ENCODE measurements around the gene ARF3. TPM values are rescaled to one million over a fixed set of nuclear protein-coding genes. Genes with fewer than 3 reads are reported as not detected.

The ARF3 gene
- total and polyA plus RNA-seq, 9 of the 15 experiments (the other 6 are each of a cell fraction or from before 2014, with no cell fraction given) = 5.9 to 170 (median 64.4) TPM

GRCh38 chr12:48927261-48927660, 30.0 kb downstream of the ARF3 start (continued):
- TF ChIP-seq, protein P1, sequence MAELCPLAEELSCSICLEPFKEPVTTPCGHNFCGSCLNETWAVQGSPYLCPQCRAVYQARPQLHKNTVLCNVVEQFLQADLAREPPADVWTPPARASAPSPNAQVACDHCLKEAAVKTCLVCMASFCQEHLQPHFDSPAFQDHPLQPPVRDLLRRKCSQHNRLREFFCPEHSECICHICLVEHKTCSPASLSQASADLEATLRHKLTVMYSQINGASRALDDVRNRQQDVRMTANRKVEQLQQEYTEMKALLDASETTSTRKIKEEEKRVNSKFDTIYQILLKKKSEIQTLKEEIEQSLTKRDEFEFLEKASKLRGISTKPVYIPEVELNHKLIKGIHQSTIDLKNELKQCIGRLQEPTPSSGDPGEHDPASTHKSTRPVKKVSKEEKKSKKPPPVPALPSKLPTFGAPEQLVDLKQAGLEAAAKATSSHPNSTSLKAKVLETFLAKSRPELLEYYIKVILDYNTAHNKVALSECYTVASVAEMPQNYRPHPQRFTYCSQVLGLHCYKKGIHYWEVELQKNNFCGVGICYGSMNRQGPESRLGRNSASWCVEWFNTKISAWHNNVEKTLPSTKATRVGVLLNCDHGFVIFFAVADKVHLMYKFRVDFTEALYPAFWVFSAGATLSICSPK (IDR thresholded peaks at IDR 0.05; ENCODE audit: borderline replicate concordance) = no peak
- TF ChIP-seq, protein P2, sequence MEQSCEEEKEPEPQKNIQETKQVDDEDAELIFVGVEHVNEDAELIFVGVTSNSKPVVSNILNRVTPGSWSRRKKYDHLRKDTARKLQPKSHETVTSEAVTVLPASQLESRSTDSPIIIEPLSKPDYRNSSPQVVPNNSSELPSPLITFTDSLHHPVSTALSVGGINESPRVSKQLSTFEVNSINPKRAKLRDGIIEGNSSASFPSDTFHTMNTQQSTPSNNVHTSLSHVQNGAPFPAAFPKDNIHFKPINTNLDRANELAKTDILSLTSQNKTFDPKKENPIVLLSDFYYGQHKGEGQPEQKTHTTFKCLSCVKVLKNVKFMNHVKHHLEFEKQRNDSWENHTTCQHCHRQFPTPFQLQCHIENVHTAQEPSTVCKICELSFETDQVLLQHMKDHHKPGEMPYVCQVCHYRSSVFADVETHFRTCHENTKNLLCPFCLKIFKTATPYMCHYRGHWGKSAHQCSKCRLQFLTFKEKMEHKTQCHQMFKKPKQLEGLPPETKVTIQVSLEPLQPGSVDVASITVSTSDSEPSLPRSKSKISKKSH (CRISPR knock-in tag; IDR thresholded peaks at IDR 0.05) = no peak
- TF ChIP-seq MEIS2 (IDR thresholded peaks at IDR 0.05; ENCODE audit: partially characterized antibody) (no peak), PRMT5 (CRISPR knock-in tag; IDR thresholded peaks at IDR 0.05) (no peak)

- WGBS (ENCODE audit: insufficient coverage, low coverage, missing lambda C conversion rate) = 84% methylated on average over 22 of the region's 38 CpGs
Observed at GRCh38 chr12:48925304-48926011, 31.8 kb downstream of the ARF3 start, which contains the start of gene FKBP11. TSS of gene FKBP11 (minus strand) at chr12:48925492. CDS start at chr12:48925428, 64 bp downstream.

More at GRCh38 chr12:48925304-48926011, 31.8 kb downstream of the ARF3 start, which contains the start of gene FKBP11:
- ChIA-PET POLR2A (interaction anchor here (0.6 to 0.8 kb wide), 2 partner anchors 15 to 19 kb away, joined by 3 read pairs; no protein-coding TSS in a partner anchor), CTCF (ENCODE audit: low intra/inter-chr PET ratio) (no interaction called here)
- Histone ChIP-seq H3K9ac (ENCODE audit: insufficient read depth in 1 of 2, low read depth in 2 of 2, low read length in 2 of 2) (no peak within 1 kb of the TSS), H3K4me2 (ENCODE audit: insufficient read depth, low read length) (no peak within 1 kb of the TSS), H3K36me3 (ENCODE audit: control insufficient read depth, insufficient read depth, low read length) (peaks cover 34% of the 10 kb centered on the region; the same call in 2 of the 3 replicates), H3K9me1 (ENCODE audit: control insufficient read depth, insufficient read depth, low read length) (no peaks in the 10 kb centered on the region), H2AFZ (ENCODE audit: low read depth, low read length) (no peak within 1 kb of the TSS), H3K27me3 (ENCODE audit: control insufficient read depth in 2 of 2, insufficient read depth in 2 of 2, low read length in 2 of 2) (no peaks in the 10 kb centered on the region), H3K4me3 (no peak within 1 kb of the TSS), H3K4me1 (replicated peaks in 1 of 2; ENCODE audit: control insufficient read depth in 2 of 2, insufficient read depth in 2 of 2, low read length in 2 of 2) (no peaks in the 10 kb centered on the region), H3K27ac (ENCODE audit: extremely low read depth, low read depth, low read length) (no peak within 1 kb of the TSS), H3K9me3 (replicated peaks; ENCODE audit: control insufficient read depth, insufficient read depth, low read depth, low read length) (no peaks in the 10 kb centered on the region), H3K79me2 (ENCODE audit: control insufficient read depth, insufficient read depth, low read length) (no peaks in the 10 kb centered on the region), H4K20me1 (replicated peaks; ENCODE audit: control insufficient read depth, insufficient read depth, low read length) (no peaks in the 10 kb centered on the region)
- intact Hi-C loops (cut with micrococcal nuclease) (no loop called here), in situ Hi-C loops (cut with MboI) (no loop called here)
- BruUV-seq (replicated peaks) = no TSS peak
- peak; percentile 61; the same call in 1 of the 2 replicates for TF ChIP-seq ESRRA (IDR thresholded peaks at IDR 0.05; ENCODE audit: borderline replicate concordance, low read depth)
- TF ChIP-seq NEUROD1 (IDR thresholded peaks at IDR 0.05; ENCODE audit: borderline replicate concordance, low read depth, low read length, partially characterized antibody) = no peak
- no peak for DNase-seq (ENCODE audit: extremely low read depth in 1 of 4, low spot score in 3 of 4)
- no peak for ATAC-seq
- FAIRE-seq = no peak

Data from K562 (cell line).